ENCODE results near the gene MAD2L2. TPM values are rescaled to one million over a fixed set of nuclear protein-coding genes. Genes with fewer than 3 reads are reported as not detected.

MAD2L2 gene
- total RNA-seq, 6 donors from 2014 or later = 20.3 to 38.8 (median 28.0) TPM

DNA sequence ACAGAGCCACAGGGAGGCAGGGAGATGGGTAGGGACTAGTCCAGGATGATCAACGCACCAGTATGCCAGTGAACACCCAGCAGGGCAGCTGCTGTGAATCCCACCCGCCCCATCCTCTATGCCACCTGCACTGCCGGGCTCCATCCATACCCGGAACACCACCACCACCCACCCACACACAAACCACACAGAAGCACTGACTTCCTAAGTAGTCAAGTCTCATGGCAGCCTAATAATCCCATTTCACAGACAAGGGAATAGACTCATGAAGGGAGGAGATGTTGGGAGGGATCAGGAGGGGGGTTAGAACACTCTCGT lies 16.9 kb upstream of the MAD2L2 start:
- no peaks in the 10 kb centered on the region for H3K9me3 ChIP-seq
- H3K27me3 ChIP-seq = peaks cover 0 to 9% (median 0%) of the 10 kb centered on the region in 4 donors
- 75 to 77% methylated on average over 1 to 5 of the region's 5 CpGs for WGBS, 2 donors
- H3K4me1 ChIP-seq = peaks cover 0 to 8% (median 1%) of the 10 kb centered on the region in 4 donors
- DNase-seq (no peak), ATAC-seq (ENCODE audit: low FRiP score in 2 of 2) (no peak)
- TF ChIP-seq POLR2AphosphoS5 (IDR thresholded peaks at IDR 0.05) (no peak), EP300 (IDR thresholded peaks at IDR 0.05) (no peak), POLR2A (IDR thresholded peaks at IDR 0.05) (no peak)
- TF ChIP-seq, protein P1, sequence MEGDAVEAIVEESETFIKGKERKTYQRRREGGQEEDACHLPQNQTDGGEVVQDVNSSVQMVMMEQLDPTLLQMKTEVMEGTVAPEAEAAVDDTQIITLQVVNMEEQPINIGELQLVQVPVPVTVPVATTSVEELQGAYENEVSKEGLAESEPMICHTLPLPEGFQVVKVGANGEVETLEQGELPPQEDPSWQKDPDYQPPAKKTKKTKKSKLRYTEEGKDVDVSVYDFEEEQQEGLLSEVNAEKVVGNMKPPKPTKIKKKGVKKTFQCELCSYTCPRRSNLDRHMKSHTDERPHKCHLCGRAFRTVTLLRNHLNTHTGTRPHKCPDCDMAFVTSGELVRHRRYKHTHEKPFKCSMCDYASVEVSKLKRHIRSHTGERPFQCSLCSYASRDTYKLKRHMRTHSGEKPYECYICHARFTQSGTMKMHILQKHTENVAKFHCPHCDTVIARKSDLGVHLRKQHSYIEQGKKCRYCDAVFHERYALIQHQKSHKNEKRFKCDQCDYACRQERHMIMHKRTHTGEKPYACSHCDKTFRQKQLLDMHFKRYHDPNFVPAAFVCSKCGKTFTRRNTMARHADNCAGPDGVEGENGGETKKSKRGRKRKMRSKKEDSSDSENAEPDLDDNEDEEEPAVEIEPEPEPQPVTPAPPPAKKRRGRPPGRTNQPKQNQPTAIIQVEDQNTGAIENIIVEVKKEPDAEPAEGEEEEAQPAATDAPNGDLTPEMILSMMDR (IDR thresholded peaks at IDR 0.05) = no peak
- H3K36me3 ChIP-seq = no peaks in the 10 kb centered on the region
- H3K4me3 ChIP-seq = no peak overlapping the region
- no peak overlapping the region for H3K27ac ChIP-seq

DNA sequence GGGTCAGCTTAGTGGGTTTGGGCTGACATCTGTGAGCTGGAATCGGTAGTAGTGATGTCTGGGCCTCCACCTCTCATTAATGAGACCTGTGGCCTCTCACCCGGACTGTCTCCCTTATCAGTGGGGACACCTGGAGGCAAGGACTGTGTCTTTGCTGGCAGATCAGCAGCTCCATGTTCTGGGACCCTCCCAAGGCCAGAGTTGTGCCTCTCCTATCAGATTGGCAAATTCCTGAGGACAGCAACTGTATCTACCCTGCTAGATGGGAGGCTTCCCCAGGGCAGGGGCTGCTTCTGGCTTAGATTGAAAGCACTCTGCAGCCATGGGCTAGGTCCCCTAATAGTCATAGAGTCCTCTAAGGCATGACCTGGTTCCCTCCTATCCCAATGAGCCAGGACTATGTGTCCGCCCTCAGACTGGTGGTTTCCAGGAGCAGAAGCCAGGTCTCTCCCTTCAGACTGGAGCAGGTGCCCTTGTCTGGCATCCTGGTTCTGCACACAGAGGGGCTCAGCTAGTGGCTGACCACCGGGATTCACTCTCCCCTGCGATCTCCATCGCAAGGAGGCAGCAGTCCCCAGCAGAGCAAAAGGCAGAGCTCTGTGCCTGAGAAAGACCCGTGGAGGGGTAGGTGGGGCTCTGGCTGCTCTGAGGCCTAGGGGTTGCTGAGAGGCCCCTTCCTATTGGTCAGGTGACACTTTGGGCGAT lies 16.4 kb upstream of the MAD2L2 start:
- WGBS, 2 donors = 69 to 73% methylated on average over 2 to 8 of the region's 8 CpGs
- DNase-seq (no peak), ATAC-seq (ENCODE audit: low FRiP score in 2 of 2) (no peak)
- H3K27me3 ChIP-seq = peaks cover 0 to 12% (median 2%) of the 10 kb centered on the region in 4 donors
- TF ChIP-seq, protein P1 (IDR thresholded peaks at IDR 0.05) = no peak
- TF ChIP-seq EP300 (IDR thresholded peaks at IDR 0.05) (no peak), POLR2A (IDR thresholded peaks at IDR 0.05) (no peak), POLR2AphosphoS5 (IDR thresholded peaks at IDR 0.05) (no peak)
- no peaks in the 10 kb centered on the region for H3K9me3 ChIP-seq
- no peak overlapping the region for H3K27ac ChIP-seq
- H3K4me3 ChIP-seq = no peak overlapping the region
- no peaks in the 10 kb centered on the region for H3K36me3 ChIP-seq
- H3K4me1 ChIP-seq = peaks cover 0 to 13% (median 5%) of the 10 kb centered on the region in 4 donors

- peaks cover 0 to 24% (median 14%) of the 10 kb centered on the region in 4 donors for H3K27me3 ChIP-seq
- WGBS, 2 donors = 81 to 82% methylated on average over 6 of the region's 6 CpGs
- no peak for DNase-seq
- H3K36me3 ChIP-seq = no peaks in the 10 kb centered on the region
- TF ChIP-seq POLR2AphosphoS5 (IDR thresholded peaks at IDR 0.05) = no peak
- TF ChIP-seq, protein P1 (IDR thresholded peaks at IDR 0.05) = no peak
- TF ChIP-seq POLR2A (IDR thresholded peaks at IDR 0.05) = no peak
- no peak for TF ChIP-seq EP300 (IDR thresholded peaks at IDR 0.05)
- ATAC-seq (ENCODE audit: low FRiP score in 2 of 2) = no peak
- H3K9me3 ChIP-seq = no peaks in the 10 kb centered on the region
- peaks cover 14 to 28% (median 19%) of the 10 kb centered on the region in 4 donors for H3K4me1 ChIP-seq
- H3K4me3 ChIP-seq = no peak overlapping the region
- no peak overlapping the region for H3K27ac ChIP-seq
These were observed 14.9 kb upstream of the MAD2L2 start for GRCh38 chr1:11695861-11696260.

GRCh38 chr1:11693917-11694316 lies 13.0 kb upstream of the MAD2L2 start:
- Histone ChIP-seq H3K36me3 (no peaks in the 10 kb centered on the region), H3K4me1 (peaks cover 17 to 35% (median 26%) of the 10 kb centered on the region in 4 donors), H3K9me3 (no peaks in the 10 kb centered on the region), H3K4me3 (no peak overlapping the region), H3K27me3 (peaks cover 0 to 34% (median 21%) of the 10 kb centered on the region in 4 donors), H3K27ac (no peak overlapping the region)
- TF ChIP-seq POLR2AphosphoS5 (IDR thresholded peaks at IDR 0.05) = no peak
- TF ChIP-seq POLR2A (IDR thresholded peaks at IDR 0.05) = no peak
- TF ChIP-seq, protein P1 (IDR thresholded peaks at IDR 0.05) = no peak
- no peak for TF ChIP-seq EP300 (IDR thresholded peaks at IDR 0.05)
- WGBS, 2 donors = 62 to 76% methylated on average over 5 of the region's 5 CpGs
- ATAC-seq (ENCODE audit: low FRiP score in 2 of 2) (no peak), DNase-seq (no peak)

Data from upper lobe of left lung (tissue), 6 donors.